ENCODE results near the gene USP40. TPM values are rescaled to one million over a fixed set of nuclear protein-coding genes. Genes with fewer than 3 reads are reported as not detected.

USP40 gene
- total RNA-seq, 1 donor from 2014 or later = 11.0 TPM

DNA sequence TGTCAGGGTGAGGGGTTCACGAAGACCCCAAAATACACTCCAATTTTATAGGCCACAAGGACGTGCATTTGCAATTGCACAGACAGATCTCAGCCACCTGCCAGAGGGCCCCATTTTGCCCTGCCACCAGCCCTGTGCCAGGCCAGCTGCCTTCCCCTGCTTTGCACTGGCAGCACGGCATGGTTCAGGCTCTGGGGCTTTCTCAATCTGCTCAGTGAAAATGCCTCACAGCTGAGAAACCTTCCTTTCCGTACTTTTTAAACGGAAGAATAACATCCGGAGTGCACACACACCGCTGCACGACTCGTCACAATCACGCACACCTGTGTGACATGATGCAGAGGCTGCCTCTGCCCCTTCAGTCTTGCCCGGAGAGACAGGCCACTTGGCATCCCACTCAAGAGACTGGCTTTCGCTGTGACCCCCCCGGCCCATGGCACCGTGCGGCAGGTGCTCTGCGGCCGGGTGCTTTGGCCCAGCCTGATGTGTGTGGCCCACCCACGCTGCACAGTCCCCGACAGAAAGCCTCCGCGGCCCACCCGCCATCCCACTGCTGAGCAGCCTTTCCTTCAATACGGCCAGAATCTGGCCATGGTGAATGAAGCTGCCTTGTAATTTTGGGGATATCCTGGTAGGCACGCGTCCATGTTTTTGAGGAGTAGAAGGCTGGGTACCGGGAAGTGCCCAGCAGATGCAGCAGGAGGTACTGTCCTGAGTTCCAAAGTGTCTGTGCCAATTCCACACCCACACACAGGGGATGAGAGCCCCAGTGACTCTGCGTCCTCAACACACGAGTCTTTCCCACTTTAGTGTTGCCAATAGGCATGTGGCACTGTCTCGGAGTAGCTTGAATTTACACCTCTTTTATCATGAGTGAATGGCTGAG is 88.8 kb downstream of the USP40 start:
- intact Hi-C loops (cut with micrococcal nuclease) = no loop called here

DNA sequence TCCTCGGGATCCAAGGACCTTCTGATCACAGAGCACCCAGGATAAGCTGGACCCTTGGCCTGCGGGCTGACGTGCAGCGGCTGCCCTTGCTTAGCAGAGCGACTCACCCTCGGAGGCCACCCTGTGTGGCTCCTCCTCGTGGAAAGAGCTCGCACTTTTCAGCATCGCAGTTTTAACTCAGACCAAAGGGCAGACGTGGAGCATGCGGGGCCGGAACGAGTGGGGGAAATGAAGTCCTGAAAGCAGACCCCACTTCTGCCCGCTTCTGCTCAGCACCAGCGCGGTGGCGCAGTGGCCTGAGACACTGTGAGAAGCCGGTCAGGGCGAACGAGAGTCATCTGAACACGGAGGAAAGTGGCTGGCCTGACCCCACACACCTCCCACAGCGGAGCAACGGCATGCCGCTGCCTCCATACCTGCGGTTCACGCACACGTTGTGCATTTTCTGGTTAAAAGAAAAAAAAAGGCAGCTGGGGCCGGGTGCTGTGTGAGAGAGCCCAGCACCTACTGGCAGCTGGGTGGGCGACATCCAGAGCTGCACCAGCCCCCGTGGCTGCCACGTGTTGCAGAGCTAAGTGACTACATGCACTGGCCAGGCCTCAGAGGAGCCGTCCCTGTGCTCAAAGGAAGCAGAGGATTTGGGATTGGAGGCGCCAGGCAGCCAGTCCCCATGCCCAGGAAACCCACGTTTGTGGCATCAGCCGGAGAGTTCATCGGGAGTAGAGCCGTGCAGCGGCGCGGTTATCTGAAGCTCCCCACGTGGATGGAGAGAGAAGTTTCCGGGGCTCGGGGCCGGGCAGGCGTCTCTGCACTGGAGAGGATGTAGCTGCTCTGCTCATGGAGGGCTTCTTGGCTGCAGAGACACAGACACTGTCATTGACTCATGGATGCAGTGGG is 89.7 kb downstream of the USP40 start:
- intact Hi-C loops (cut with micrococcal nuclease) = no loop called here

DNA sequence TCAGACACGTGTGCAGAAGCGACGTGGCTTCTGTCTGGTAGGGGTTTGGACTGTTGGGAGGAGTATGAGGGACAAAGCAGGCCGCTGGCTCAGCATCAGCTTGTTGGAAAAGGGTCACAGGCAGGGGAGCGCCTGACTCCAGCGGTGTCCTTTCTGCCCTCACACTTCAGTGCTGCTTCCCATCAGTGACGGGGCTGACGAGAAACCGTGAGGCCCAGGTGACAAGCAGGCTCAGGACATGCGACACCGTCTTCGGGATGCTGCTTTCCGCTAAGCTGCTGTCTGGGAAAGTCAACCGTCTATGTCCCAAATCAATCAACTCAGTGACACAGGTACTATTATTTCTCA is 90.5 kb downstream of the USP40 start:
- intact Hi-C loops (cut with micrococcal nuclease) = no loop called here

DNA sequence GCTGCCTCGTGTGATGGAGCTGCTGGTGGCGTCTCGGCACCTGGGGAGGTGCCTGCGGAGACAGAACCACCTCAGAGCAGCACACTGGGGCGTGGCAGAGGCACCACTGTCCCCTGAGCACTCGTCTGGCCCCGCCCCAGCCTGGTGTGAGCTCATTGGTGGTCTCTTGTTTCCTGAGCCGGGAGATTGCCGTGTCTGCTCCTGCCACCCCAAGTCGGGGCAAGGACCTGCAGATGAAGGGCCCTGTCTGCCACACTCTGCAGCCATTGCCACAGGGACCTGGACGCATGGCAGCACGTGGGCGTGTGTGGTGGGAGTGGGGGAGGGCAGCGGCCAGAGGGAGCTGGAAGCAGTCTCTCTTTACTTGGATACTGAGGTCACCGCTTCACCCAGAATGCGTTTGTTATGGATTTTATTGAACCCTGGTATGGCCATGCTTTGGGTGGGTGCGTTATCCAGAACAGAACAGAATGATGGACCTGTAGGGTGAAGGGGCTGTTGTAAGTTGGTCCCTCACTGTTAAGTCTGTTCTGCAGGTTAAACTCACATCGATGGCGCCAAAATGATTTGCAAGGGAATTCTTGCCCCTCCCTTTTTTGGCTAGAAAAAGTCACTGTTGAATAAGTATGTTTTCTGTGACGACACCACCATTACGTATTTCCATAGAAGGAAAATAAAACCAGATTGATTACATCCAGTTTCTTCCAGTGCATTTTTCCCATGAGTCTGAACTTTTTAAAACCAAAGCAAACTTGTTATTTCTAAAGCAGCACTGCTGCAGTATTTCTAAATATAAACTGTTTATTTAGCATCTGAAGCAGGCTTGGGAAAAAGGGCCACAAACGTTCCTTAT is 92.0 kb downstream of the USP40 start:
- intact Hi-C loops (cut with micrococcal nuclease) = no loop called here

DNA sequence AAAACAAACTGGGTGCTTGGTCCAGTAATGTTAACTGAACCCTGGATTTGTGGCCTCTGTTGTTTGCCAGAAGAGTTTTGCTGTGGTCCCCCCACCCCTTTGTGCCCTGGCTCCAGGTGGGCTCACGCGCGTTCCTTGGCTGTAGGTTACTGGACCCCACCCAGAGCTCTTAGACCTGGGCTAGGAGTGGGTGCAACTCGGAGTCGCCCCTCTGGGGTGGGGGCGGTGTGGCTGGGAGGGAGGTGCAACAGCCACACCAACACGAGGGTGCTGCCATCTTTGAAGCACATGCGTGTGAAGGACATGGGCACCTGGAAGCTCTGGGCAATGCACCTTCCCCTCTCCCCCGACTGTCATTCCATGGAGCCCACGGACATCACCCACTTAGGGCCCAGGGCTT is 92.7 kb downstream of the USP40 start:
- intact Hi-C loops (cut with micrococcal nuclease) = no loop called here

DNA sequence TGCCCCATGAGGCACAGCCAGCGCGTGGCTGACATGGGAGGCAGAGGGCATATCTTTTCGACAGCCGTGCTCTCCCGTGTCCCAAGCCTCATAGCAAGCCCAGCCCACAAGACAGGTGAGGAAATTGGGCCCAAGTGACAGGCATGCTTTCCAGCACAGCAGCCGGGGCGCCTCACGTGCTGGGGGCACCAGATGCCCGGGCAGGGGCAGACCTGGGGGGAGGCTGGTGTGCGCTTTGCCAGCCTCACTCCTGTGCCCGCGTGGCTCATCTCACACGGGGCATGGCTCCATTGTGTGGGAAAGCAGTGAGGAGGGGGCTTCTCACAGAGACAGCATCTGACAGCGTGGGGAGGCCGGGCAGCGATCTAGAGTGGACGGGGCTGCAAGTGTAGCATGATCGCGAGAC is 93.2 kb downstream of the USP40 start:
- intact Hi-C loops (cut with micrococcal nuclease) = no loop called here

DNA sequence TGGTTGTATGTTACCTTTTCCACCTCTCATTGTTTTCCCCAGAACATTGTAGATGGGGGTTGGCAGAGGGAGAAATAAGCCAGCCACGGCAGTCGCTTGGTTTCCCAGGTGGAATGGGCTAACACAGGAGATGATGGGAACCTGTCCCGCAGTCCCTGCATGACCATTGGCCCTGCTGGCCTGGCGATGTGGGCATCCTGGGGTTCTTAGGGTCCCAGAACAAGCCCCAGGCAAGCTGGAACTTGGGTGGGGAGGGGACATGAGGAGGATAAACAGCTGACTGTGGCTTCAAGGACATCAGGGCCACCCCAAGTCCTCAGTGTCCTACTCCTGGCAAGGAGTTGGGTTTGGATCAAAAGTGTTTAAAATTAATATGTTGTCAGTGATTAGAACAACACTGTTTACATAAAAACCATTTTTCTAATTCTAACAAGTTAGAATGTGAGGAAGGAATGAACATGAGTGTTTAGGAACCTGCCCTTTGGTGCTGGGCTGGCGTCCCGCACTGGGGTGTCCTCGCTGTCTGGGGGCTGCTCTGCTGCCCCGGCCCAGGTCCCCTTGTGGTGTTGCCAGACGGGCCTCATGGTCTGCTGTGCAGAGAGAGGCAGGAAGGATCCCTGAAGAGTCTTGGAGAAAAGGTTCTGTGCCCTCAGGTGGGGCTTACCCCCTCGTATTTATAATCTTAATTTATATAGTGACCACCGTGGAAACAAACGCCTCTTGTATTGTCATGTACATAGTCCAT is 95.1 kb downstream of the USP40 start:
- intact Hi-C loops (cut with micrococcal nuclease) = no loop called here

DNA sequence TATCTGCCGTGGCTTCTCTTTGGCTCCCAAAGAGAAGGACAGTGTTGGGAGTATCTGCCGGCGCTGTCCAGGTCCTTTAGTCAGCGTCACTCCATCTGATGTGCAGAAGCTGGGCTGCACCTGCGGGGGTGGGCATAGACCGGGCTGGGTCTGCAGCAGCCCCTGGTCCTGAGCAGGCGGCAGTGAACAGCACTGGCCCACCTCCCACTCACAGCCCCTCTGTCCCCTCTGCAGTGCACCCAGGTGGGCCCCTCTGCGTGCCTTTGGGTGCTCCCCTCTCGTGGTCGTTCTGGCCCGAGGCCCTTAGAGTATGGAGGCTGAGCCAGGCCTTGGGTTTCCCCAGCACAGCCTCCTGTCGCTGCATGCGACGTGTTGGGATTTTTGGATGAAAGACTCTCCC is 95.7 kb downstream of the USP40 start:
- intact Hi-C loops (cut with micrococcal nuclease) = no loop called here

DNA sequence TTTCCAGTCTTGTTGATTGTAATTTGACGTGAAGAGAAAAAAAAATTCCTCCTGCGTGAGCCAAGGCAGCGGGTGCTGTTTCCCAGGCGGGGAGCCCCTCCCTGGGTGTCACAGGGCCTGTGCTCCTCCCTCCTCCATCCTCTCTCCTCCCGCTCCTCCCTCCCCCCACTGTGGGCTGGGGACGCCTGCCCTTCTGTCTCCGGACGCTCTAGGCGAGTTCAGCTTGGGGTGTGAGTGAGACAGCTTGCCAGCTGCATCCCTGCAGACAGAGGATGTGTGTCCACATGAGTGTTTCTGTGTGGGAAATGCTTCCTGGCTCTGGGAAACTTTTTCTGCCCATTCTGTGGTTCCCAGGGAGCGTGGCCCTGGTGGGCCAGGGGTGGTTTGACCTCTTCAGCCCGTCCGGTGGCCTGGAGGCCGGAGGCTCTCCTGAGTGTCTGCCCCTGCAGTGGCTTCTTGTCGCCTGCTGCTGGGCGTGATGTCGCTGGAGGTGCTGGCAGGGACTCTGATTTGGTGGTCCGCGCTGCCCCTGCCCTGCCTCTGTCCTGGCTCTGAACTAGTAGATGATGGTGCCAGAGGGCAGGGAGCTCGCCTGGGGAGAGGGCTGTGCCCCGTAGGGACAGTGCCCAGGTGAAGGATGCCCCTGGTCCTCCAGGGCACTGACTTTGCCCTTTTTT is 96.4 kb downstream of the USP40 start:
- intact Hi-C loops (cut with micrococcal nuclease) = no loop called here

DNA sequence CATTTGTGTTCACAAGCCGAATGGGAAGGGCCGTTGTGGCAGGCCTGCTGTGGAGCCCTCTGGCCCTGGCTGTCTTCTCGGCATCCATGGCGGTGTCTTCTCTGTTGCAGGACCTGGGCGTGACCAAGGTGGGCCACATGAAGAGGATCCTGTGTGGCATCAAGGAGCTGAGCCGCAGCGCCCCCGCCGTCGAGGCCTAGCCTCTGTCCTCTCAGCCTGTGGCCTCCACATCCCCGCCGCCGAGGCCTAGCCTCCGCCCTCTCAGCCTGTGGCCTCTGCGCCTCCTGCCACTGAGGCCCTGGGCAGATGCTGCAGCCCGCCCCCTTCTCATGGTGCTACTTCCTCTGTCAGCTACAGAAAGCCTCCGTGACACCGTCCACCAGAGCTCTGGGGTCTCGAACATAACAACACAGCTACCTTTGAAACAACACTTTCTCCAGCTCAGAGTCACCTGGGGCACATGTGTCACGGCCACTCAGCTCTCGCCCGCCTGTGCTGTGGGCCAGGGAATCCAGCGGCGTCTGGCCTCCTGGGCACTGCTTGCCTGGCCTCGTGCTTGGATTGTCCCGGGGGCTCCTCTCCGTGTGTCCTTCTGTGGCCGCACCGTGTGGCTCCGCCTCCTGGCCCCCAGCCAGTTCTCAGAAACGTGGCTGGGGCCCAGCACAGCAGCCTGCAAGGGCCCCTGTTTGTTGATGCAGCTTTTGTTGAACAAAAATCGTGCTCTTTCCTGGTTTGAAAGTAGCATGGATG is 97.1 kb downstream of the USP40 start:
- intact Hi-C loops (cut with micrococcal nuclease) = no loop called here

DNA sequence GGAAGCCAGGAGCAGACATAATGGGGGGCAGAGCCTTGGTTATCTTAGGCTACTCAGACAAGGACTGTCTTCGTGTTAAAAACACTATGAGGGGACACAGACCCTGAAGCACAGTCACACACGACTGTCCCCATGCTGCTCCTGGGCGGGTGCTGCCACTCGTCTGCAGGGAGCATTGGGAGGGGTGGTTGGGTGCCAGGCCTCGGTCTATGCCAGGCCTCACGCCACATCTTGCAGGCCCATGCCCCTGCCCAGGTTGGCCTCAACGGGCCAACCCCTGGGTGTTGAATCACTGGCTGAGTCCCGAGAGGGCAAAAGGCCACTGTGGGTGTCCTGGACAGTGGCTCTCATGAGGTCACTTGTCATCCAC is 97.9 kb downstream of the USP40 start:
- intact Hi-C loops (cut with micrococcal nuclease) = no loop called here

DNA sequence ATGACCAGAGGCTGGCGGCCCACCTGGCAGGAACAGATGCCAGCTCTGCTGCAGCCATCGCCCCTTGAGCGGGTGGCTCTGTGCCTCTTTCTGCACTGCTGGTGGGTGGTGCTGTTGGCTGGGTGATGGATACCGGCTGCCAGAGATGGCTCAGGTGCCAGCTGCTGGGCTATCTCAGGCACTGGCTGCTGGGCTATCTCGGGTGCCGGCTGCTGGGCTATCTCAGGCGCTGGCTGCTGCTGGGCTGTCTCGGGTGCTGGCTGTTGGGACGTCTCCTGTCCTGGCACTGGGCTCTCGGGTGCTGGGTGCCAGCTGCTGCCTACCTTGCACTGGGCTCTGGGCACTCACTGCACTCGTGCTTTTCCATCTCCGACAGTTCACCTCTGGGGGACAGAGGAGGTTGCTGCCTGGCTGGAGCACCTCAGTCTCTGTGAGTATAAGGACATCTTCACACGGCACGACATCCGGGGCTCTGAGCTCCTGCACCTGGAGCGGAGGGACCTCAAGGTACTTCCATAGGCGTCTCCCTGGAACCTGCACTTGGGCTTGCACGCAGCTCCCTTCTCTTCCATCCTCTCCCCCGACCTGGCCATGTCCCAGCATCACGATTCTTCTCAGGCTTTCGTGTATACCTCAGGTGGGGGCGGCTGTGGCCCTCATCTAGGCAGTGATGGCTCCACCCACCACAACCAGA is 98.4 kb downstream of the USP40 start:
- intact Hi-C loops (cut with micrococcal nuclease) = no loop called here

DNA sequence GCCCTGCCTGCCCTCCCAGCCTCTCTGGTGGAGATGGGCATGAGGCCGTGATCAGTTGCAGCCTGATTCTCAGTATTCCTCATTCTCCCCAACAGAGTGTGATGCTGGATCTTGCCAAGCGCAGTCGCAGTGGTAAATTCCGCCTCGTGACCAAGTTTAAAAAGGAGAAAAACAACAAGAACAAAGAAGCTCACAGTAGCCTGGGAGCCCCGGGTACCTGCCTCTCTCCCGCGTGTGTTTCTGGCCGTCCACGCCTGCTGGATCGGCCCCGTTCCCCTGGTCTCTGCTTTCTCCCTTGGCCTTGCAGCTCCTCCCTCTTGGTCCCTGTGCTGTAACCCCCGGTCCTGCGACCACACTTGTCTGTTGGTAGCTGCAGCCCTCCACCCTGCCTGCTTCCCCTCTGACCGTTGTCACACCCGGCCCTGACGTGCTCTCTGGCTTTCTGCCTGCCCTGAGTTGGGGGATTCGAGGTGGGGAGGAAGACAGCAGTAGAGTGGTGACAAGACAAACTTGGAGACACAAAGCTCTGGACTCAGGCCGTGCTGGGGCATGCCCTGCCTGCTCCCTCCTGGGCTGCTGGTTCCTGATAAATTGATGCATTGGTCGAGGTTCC is 99.5 kb downstream of the USP40 start:
- intact Hi-C loops (cut with micrococcal nuclease) = no loop called here

DNA sequence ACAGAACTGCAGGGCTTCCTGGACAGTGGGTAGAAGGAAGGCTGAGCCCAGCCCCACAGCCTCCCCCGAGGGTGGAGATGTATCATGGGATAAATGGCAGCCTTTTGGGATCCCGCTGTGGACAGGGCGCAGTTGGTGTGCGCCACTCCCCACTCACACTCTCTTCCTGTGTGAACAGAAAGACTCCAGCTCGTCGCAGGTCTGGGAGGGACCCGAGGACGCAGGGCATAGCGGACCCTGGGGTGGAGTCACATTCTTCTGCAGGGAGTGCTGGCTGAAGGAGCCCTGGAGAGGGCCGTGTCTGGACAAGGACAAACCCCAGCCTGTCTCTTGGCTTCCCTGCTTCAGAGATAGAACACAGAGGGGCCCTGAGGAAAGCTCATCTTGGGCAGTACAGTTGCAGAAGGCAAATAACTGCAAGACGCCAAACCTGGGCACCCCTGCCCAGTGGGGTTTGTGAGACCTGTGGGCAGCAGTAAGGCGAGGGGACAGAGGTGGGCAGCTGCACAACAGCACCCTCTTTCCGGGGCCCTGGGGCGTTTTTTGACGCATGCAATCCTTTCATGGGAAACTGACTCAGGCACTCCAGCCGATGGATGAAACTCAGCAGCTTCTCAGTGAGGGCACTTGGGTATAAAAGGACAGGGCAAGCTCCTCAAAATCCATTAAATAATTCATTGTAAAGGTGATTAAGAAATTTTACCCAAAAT is 101.9 kb downstream of the USP40 start:
- intact Hi-C loops (cut with micrococcal nuclease) = no loop called here

DNA sequence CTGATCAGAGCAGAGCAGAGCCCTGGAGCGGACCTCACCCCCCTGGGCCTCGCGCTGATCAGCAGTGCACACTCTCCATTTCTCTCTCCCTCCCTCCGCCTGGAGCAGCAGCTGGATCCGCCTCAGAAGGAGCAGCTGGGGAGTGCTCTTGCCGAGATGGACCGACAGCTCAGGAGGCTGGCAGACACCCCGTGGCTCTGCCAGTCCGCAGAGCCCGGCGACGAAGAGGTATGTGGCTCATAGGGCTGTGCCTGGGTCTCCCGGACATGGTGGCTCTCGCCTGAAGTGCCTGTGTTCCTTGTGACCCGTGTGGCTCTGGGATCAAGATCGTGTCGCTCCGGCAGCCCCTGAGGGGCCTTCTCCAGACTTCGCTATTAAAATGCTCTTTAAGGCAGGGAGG is 102.5 kb downstream of the USP40 start:
- intact Hi-C loops (cut with micrococcal nuclease) = no loop called here

DNA sequence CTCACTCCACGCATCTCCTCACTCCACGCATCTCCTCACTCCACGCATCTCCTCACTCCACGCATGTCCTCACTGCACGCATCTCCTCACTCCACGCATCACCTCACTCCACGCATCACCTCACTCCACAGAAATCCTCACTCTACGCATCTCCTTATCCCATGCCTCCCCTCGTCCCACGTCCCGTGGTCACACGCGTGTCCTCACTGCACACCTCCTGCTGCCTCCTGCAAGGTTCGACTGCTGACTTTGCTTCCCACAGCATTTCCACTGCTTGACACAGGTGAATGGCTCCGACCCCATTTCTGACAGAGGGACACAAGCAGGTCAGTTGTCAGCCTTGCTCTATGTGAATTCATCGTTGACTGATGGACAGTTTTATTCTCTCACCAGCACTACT is 103.0 kb downstream of the USP40 start:
- intact Hi-C loops (cut with micrococcal nuclease) = no loop called here

DNA sequence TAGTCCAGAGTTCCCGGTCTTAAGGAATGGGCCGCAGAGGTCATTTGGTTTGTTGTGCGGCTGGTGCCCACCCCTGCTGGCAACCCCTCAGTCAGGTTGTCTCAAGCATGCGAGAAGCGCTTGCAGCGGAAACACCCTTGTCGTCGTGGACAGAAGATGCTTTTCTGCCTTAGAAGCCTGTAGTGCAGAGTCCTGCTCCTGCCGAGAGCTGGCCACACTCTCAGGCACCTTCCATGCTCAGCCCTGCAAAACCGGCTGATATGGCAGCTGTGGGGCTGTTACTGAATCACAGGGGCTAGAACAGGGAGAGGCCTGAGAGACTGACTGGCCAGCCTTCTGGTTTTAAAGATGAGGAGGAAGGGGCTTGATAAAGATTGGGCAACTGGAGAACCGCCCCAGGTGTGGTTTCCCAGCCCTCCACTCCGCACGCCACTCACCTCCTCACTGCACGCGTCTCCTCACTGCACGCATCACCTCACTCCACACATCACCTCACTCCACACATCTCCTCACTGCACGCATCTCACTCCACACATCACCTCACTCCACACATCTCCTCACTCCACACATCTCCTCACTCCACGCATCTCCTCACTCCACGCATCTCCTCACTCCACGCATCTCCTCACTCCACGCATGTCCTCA is 103.6 kb downstream of the USP40 start:
- intact Hi-C loops (cut with micrococcal nuclease) = no loop called here

All from T-helper 2 cell treated with Interferon-gamma antibody and Interleukin-4, amounts not matched to agents 100 ng/mL and 5 ng/mL, for 36 hours (primary cell).